Nephron progenitor cell (in vitro differentiated cells): ENCODE results near the gene POLR3K.

Experiments used
- DNase-seq: peaks from one replicate; pipeline ENCODE4 v3.0.0; 2021
- H3K27ac Mint-ChIP-seq: 2 replicates; pipeline ENCODE4 v1.8.0; 2021; ENCODE audit warnings: mild to moderate bottlenecking, moderate library complexity, mixed read lengths
- H3K27me3 Mint-ChIP-seq: 2 replicates; pipeline ENCODE4 v1.8.0; 2021; ENCODE audit warnings: mild to moderate bottlenecking, low read depth, mixed read lengths; ENCODE audit not compliant: poor library complexity
- H3K36me3 Mint-ChIP-seq: 2 replicates; pipeline ENCODE4 v1.8.0; 2021; ENCODE audit warnings: low read depth, mixed read lengths
- H3K4me1 Mint-ChIP-seq: 2 replicates; pipeline ENCODE4 v1.8.0; 2021; ENCODE audit warnings: mixed read lengths
- H3K4me3 Mint-ChIP-seq: 2 replicates; pipeline ENCODE4 v1.8.0; 2021; ENCODE audit warnings: mild to moderate bottlenecking, moderate library complexity, mixed read lengths
- H3K9me3 Mint-ChIP-seq: 2 replicates; pipeline ENCODE4 v1.8.0; 2021; ENCODE audit warnings: mild to moderate bottlenecking, moderate library complexity, mixed read lengths
- CTCF ChIP-seq: fragments of 200-600 bp; sonication (generic); IDR thresholded peaks from 2 replicates; pipeline ENCODE4 v1.5.0; 2021; ENCODE audit warnings: antibody characterized with exemption

POLR3K gene

GRCh38 chr16:44655-45054 lies 8.8 kb downstream of the POLR3K start:
- Mint-ChIP-seq H3K9me3 (peaks cover 8% of the 10 kb centered on the region), H3K27ac (no peak overlapping the region)

GRCh38 chr16:43294-43693 lies 10.1 kb downstream of the POLR3K start:
- no peak for DNase-seq
- H3K4me1 Mint-ChIP-seq = peaks cover 7% of the 10 kb centered on the region
- no peak for TF ChIP-seq CTCF
- no peaks in the 10 kb centered on the region for H3K27me3 Mint-ChIP-seq
- peaks cover 8% of the 10 kb centered on the region for H3K9me3 Mint-ChIP-seq
- no peak overlapping the region for H3K4me3 Mint-ChIP-seq
- peaks cover 70% of the 10 kb centered on the region for H3K36me3 Mint-ChIP-seq
- no peak overlapping the region for H3K27ac Mint-ChIP-seq

More at GRCh38 chr16:44655-45054, 8.8 kb downstream of the POLR3K start:
- TF ChIP-seq CTCF = no peak
- peaks cover 82% of the 10 kb centered on the region for H3K36me3 Mint-ChIP-seq
- no peak overlapping the region for H3K4me3 Mint-ChIP-seq
- no peaks in the 10 kb centered on the region for H3K27me3 Mint-ChIP-seq
- DNase-seq = no peak
- H3K4me1 Mint-ChIP-seq = peaks cover 7% of the 10 kb centered on the region

GRCh38 chr16:42691-43090 lies 10.7 kb downstream of the POLR3K start:
- Mint-ChIP-seq H3K27me3 (no peaks in the 10 kb centered on the region), H3K9me3 (peaks cover 8% of the 10 kb centered on the region), H3K4me1 (peaks cover 7% of the 10 kb centered on the region), H3K36me3 (peaks cover 67% of the 10 kb centered on the region), H3K4me3 (no peak overlapping the region), H3K27ac (no peak overlapping the region)
- no peak for TF ChIP-seq CTCF
- DNase-seq = no peak

GRCh38 chr16:42069-42457 lies 11.3 kb downstream of the POLR3K start:
- Mint-ChIP-seq H3K4me3 (no peak overlapping the region), H3K9me3 (peaks cover 8% of the 10 kb centered on the region)

GRCh38 chr16:41439-42068 lies 11.9 kb downstream of the POLR3K start:
- DNase-seq = no peak
- H3K27me3 Mint-ChIP-seq = no peaks in the 10 kb centered on the region
- no peak overlapping the region for H3K4me3 Mint-ChIP-seq
- H3K9me3 Mint-ChIP-seq = peaks cover 8% of the 10 kb centered on the region
- H3K36me3 Mint-ChIP-seq = peaks cover 57% of the 10 kb centered on the region
- no peak for TF ChIP-seq CTCF
- peaks cover 7% of the 10 kb centered on the region for H3K4me1 Mint-ChIP-seq
- H3K27ac Mint-ChIP-seq = no peak overlapping the region

More at GRCh38 chr16:42069-42457, 11.3 kb downstream of the POLR3K start:
- DNase-seq = no peak
- H3K36me3 Mint-ChIP-seq = peaks cover 62% of the 10 kb centered on the region
- H3K27ac Mint-ChIP-seq = no peak overlapping the region
- no peaks in the 10 kb centered on the region for H3K27me3 Mint-ChIP-seq
- H3K4me1 Mint-ChIP-seq = peaks cover 7% of the 10 kb centered on the region
- no peak for TF ChIP-seq CTCF
